Activated CD8-positive, alpha-beta T cell treated with anti-CD3 and anti-CD28 coated beads, Interleukin-2, amount 10 ng/mL, durations not matched to agents 7 days and 5 days (primary cell): ENCODE results near the gene RABGEF1. TPM values are rescaled to one million over a fixed set of nuclear protein-coding genes. Genes with fewer than 3 reads are reported as not detected.
"Not testable (repeated sequence)": the region's sequence is repeated elsewhere in the genome, so short reads cannot be mapped to it uniquely, and the experiment has no call there.

Experiments used
- ATAC-seq: fragments of 150-1000 bp; cut with Tn5 transposase; one replicate; pipeline ENCODE4 v1.10.0; 2021; ENCODE audit warnings: moderate library complexity
- CTCF ChIA-PET: fragments of 350-600 bp; sonication (Branson Sonifier 250); formaldehyde crosslinking; loops from one replicate; lab custom pipeline; 2021; ENCODE audit warnings: antibody characterized with exemption; lab: Charles Lee
- POLR2A ChIA-PET: fragments of 350-600 bp; sonication (Branson Sonifier 250); formaldehyde crosslinking; loops from one replicate; lab custom pipeline; 2021; ENCODE audit warnings: antibody characterized with exemption; lab: Charles Lee
- DNase-seq: peaks from one replicate; pipeline ENCODE4 v3.0.0-alpha.2; 2020
- H3K27ac Mint-ChIP-seq: one replicate; pipeline ENCODE4 v1.8.0; 2021; ENCODE audit warnings: mild to moderate bottlenecking, mixed read lengths
- H3K27me3 Mint-ChIP-seq: one replicate; pipeline ENCODE4 v1.8.0; 2021; ENCODE audit warnings: low read depth, mixed read lengths
- H3K36me3 Mint-ChIP-seq: one replicate; pipeline ENCODE4 v1.8.0; 2021; ENCODE audit warnings: low read depth, mixed read lengths
- H3K4me1 Mint-ChIP-seq: one replicate; pipeline ENCODE4 v1.8.0; 2021; ENCODE audit warnings: low read depth, mixed read lengths
- H3K4me3 Mint-ChIP-seq: one replicate; pipeline ENCODE4 v1.8.0; 2021; ENCODE audit warnings: mild to moderate bottlenecking, mixed read lengths
- H3K9me3 Mint-ChIP-seq: one replicate; pipeline ENCODE4 v1.8.0; 2022; ENCODE audit warnings: mixed read lengths; ENCODE audit not compliant: insufficient read depth
- total RNA-seq, 2 experiments: library from RNA; stranded (reverse); gene quantifications; one replicate each; pipeline ENCODE4 v1.2.3, GENCODE V29; 2021

The RABGEF1 gene
- total RNA-seq, 2 experiments from 2014 or later: 23.2 to 23.8 TPM

- no peak overlapping the region for H3K27ac Mint-ChIP-seq
- CTCF ChIA-PET: no interaction called here
- POLR2A ChIA-PET: no interaction called here
- peaks cover 3% of the 10 kb centered on the region for H3K36me3 Mint-ChIP-seq
- ATAC-seq: no peak
- H3K4me1 Mint-ChIP-seq: peaks cover 3% of the 10 kb centered on the region
- no peaks in the 10 kb centered on the region for H3K9me3 Mint-ChIP-seq
- H3K4me3 Mint-ChIP-seq: no peak overlapping the region
- no peak for DNase-seq
- H3K27me3 Mint-ChIP-seq: no peaks in the 10 kb centered on the region
Measured at GRCh38 chr7:66751945-66752344, 11.4 kb downstream of the RABGEF1 start.

GRCh38 chr7:66754541-66754940 is 14.0 kb downstream of the RABGEF1 start:
- Mint-ChIP-seq H3K36me3 (peaks cover 5% of the 10 kb centered on the region), H3K4me1 (peaks cover 16% of the 10 kb centered on the region), H3K27me3 (no peaks in the 10 kb centered on the region), H3K9me3 (no peaks in the 10 kb centered on the region), H3K27ac (no peak overlapping the region), H3K4me3 (no peak overlapping the region)
- ChIA-PET CTCF (no interaction called here), POLR2A (interaction anchor here (0.9 kb wide), 1 partner anchor 15 kb away, joined by 3 read pairs; no protein-coding TSS in a partner anchor)
- no peak for DNase-seq
- ATAC-seq: no peak

GRCh38 chr7:66755059-66755458 is 14.5 kb downstream of the RABGEF1 start:
- peaks cover 17% of the 10 kb centered on the region for H3K4me1 Mint-ChIP-seq
- H3K4me3 Mint-ChIP-seq, DNase-seq, ATAC-seq, H3K9me3 Mint-ChIP-seq, H3K27ac Mint-ChIP-seq, H3K27me3 Mint-ChIP-seq, H3K36me3 Mint-ChIP-seq, CTCF ChIA-PET: not testable (repeated sequence)
- POLR2A ChIA-PET: interaction anchor here (0.9 kb wide), 1 partner anchor 15 kb away, joined by 3 read pairs; no protein-coding TSS in a partner anchor

GRCh38 chr7:66756227-66756626 is 15.7 kb downstream of the RABGEF1 start:
- POLR2A ChIA-PET, ATAC-seq, H3K27me3 Mint-ChIP-seq, H3K4me3 Mint-ChIP-seq, H3K36me3 Mint-ChIP-seq, H3K9me3 Mint-ChIP-seq, DNase-seq, CTCF ChIA-PET, H3K27ac Mint-ChIP-seq: not testable (repeated sequence)
- peaks cover 17% of the 10 kb centered on the region for H3K4me1 Mint-ChIP-seq

GRCh38 chr7:66756889-66757288 is 16.4 kb downstream of the RABGEF1 start:
- Mint-ChIP-seq H3K9me3 (no peaks in the 10 kb centered on the region), H3K27ac (no peak overlapping the region), H3K36me3 (peaks cover 6% of the 10 kb centered on the region), H3K27me3 (no peaks in the 10 kb centered on the region), H3K4me3 (no peak overlapping the region), H3K4me1 (peaks cover 17% of the 10 kb centered on the region)
- POLR2A ChIA-PET: no interaction called here
- CTCF ChIA-PET: interaction anchor here (1.6 kb wide), 1 partner anchor 11 kb away, joined by 3 read pairs; no protein-coding TSS in a partner anchor
- DNase-seq (no peak), ATAC-seq (no peak)

GRCh38 chr7:66757939-66758338 is 17.4 kb downstream of the RABGEF1 start:
- DNase-seq (no peak), ATAC-seq (no peak)
- peaks cover 17% of the 10 kb centered on the region for H3K4me1 Mint-ChIP-seq
- H3K27me3 Mint-ChIP-seq: no peaks in the 10 kb centered on the region
- ChIA-PET CTCF (interaction anchor here (1.6 kb wide), 1 partner anchor 12 kb away, joined by 3 read pairs; no protein-coding TSS in a partner anchor), POLR2A (no interaction called here)
- no peaks in the 10 kb centered on the region for H3K9me3 Mint-ChIP-seq
- no peak overlapping the region for H3K27ac Mint-ChIP-seq
- H3K36me3 Mint-ChIP-seq: peaks cover 6% of the 10 kb centered on the region
- H3K4me3 Mint-ChIP-seq: no peak overlapping the region

GRCh38 chr7:66758950-66759628 is 18.6 kb downstream of the RABGEF1 start:
- peaks cover 17% of the 10 kb centered on the region for H3K4me1 Mint-ChIP-seq
- no peak overlapping the region for H3K27ac Mint-ChIP-seq
- POLR2A ChIA-PET: no interaction called here
- H3K9me3 Mint-ChIP-seq: peaks cover 3% of the 10 kb centered on the region
- no peaks in the 10 kb centered on the region for H3K27me3 Mint-ChIP-seq
- no peak overlapping the region for H3K4me3 Mint-ChIP-seq
- CTCF ChIA-PET: no interaction called here
- DNase-seq (no peak), ATAC-seq (no peak)
- H3K36me3 Mint-ChIP-seq: peaks cover 14% of the 10 kb centered on the region

- DNase-seq, H3K4me3 Mint-ChIP-seq, H3K27ac Mint-ChIP-seq, H3K9me3 Mint-ChIP-seq, POLR2A ChIA-PET, ATAC-seq, H3K27me3 Mint-ChIP-seq: not testable (repeated sequence)
- CTCF ChIA-PET: interaction anchor here (2.1 kb wide), 1 partner anchor 10 kb away, joined by 5 read pairs; no protein-coding TSS in a partner anchor
- Mint-ChIP-seq H3K4me1 (peaks cover 21% of the 10 kb centered on the region), H3K36me3 (peaks cover 18% of the 10 kb centered on the region)
Measured at GRCh38 chr7:66763183-66763582, 22.6 kb downstream of the RABGEF1 start.

GRCh38 chr7:66763633-66764355 is 23.3 kb downstream of the RABGEF1 start:
- H3K9me3 Mint-ChIP-seq, H3K4me3 Mint-ChIP-seq, DNase-seq, CTCF ChIA-PET, H3K27me3 Mint-ChIP-seq, ATAC-seq, POLR2A ChIA-PET, H3K27ac Mint-ChIP-seq: not testable (repeated sequence)
- Mint-ChIP-seq H3K36me3 (peaks cover 13% of the 10 kb centered on the region), H3K4me1 (peaks cover 19% of the 10 kb centered on the region)

GRCh38 chr7:66764905-66765304 is 24.4 kb downstream of the RABGEF1 start:
- H3K4me3 Mint-ChIP-seq, H3K9me3 Mint-ChIP-seq, CTCF ChIA-PET, ATAC-seq, H3K27ac Mint-ChIP-seq, POLR2A ChIA-PET, H3K27me3 Mint-ChIP-seq, DNase-seq: not testable (repeated sequence)
- peaks cover 15% of the 10 kb centered on the region for H3K36me3 Mint-ChIP-seq
- peaks cover 18% of the 10 kb centered on the region for H3K4me1 Mint-ChIP-seq

- H3K27ac Mint-ChIP-seq, DNase-seq, H3K27me3 Mint-ChIP-seq, ATAC-seq, CTCF ChIA-PET, H3K9me3 Mint-ChIP-seq, H3K4me3 Mint-ChIP-seq: not testable (repeated sequence)
- H3K36me3 Mint-ChIP-seq: peaks cover 17% of the 10 kb centered on the region
- H3K4me1 Mint-ChIP-seq: peaks cover 23% of the 10 kb centered on the region
- POLR2A ChIA-PET: interaction anchor here (0.7 kb wide), 1 partner anchor 112 kb away, joined by 3 read pairs; no protein-coding TSS in a partner anchor
Measured at GRCh38 chr7:66765322-66766025, 24.9 kb downstream of the RABGEF1 start.
